ENCODE measurements around the gene TNFSF9.
"Not testable (repeated sequence)": the region's sequence is repeated elsewhere in the genome, so short reads cannot be mapped to it uniquely, and the experiment has no call there.

The TNFSF9 gene

DNA sequence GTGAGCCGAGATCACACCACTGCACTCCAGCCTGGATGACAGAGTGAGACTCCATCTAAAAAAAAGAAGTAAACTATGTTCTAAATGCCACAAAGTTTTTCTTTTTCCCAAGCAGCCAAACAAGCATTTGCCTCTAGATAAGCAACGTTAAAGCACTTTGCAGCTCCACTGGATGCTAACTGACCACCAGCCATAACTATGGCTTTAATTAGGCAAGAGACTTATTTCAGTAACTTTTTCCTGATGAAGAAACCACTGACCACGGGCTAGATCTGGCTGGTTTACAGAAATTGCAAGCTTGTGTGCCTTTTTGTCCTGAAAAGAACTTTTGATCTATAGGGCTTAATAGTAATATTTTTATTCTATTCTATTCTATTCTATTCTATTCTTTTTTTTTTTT lies 38.0 kb downstream of the TNFSF9 start:
- no peak for DNase-seq (ENCODE audit: low read depth in 2 of 2, low spot score in 1 of 2)

DNA sequence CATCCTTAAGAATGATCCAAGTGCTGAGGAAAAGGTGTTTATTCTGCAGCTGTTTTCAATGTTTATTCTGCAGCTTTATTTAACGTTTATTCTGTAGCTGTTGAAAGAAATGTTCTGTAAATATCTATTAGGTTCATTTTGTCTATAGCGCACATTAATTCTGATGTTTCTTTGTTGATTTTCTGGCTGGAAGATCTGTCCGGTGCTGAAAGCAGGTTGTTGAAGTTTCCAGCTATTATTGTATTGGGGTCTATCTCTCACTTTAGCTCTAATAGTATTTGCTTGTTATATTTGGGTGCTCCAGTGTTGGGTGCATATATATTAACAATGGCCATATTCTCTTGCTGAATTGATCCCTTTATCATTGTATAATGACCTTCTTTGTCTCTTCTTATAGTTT lies 39.9 kb downstream of the TNFSF9 start:
- no peak for DNase-seq (ENCODE audit: low read depth in 2 of 2, low spot score in 1 of 2)

- no peak for DNase-seq (ENCODE audit: low read depth in 2 of 2, low spot score in 1 of 2)
Observed at GRCh38 chr19:6571167-6571566, 40.3 kb downstream of the TNFSF9 start.

DNA sequence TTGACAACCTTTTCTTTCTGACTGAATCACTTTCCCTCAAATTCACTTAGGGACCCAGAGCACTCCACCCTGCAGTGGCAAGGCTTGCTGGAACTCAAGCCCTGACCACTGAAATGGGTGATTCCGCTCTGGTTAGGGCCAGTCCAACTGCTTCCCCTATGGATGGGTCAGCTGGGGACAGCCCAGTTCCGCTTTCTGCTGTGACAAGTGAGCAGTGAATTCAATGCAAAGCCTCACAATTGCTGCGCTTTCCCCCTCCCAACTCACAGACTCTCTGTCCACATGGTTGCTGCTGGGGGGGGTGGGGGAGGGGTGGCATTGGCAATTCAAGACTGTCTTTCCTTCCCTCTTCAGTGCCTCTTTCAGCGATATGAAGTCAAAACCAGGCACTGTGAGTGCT lies 41.4 kb downstream of the TNFSF9 start:
- no peak for DNase-seq (ENCODE audit: low read depth in 2 of 2, low spot score in 1 of 2)

GRCh38 chr19:6573350-6573749 lies 42.5 kb downstream of the TNFSF9 start:
- no peak for DNase-seq (ENCODE audit: low read depth in 2 of 2, low spot score in 1 of 2)

- DNase-seq (ENCODE audit: low read depth in 2 of 2, low spot score in 1 of 2): no peak
Observed at GRCh38 chr19:6576869-6577475, 46.1 kb downstream of the TNFSF9 start.

GRCh38 chr19:6577476-6578125 lies 46.8 kb downstream of the TNFSF9 start:
- no peak for DNase-seq (ENCODE audit: low read depth in 2 of 2, low spot score in 1 of 2)

GRCh38 chr19:6579450-6580178 lies 48.8 kb downstream of the TNFSF9 start:
- DNase-seq (ENCODE audit: low read depth in 2 of 2, low spot score in 1 of 2): no peak

DNA sequence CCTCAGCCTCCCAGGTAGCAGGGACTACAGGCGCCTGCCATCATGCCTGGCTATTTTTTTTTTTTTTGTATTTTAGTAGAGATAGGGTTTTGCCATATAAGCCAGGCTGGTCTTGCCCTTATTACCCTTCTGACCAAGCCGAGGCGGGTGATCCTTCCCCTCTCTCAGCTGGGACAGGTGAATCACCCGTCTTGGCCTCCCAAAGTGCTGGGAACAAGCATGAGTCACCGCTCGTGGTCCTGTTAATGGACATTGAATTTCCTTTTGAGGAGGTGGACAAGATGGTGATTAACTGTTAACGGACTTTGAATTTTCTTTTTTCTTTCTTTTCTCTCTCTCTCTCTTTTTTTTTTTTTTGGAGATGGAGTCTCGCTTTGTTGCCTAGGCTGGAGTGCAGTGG lies 49.5 kb downstream of the TNFSF9 start:
- DNase-seq (ENCODE audit: low read depth in 2 of 2, low spot score in 1 of 2): no peak

- not testable (repeated sequence) for DNase-seq (ENCODE audit: low read depth in 2 of 2, low spot score in 1 of 2)
Observed at GRCh38 chr19:6582515-6583484, 52.0 kb downstream of the TNFSF9 start.

All from stimulated activated CD8-positive, alpha-beta memory T cell treated with anti-CD3 and anti-CD28 coated beads, Interleukin-4, amount 100 ng/mL, for 1 hour (primary cell).